ENCODE data around the gene YIPF5.

YIPF5 gene

GRCh38 chr5:144170276-144171024, at the start of gene YIPF5, which contains the start of gene KCTD16:
Gene YIPF5 (minus strand): TSS chr5:144170659. CDS start chr5:144169955, 704 bp downstream.
Gene KCTD16 (plus strand): TSS chr5:144170873.
- Histone ChIP-seq H3K27ac (ENCODE audit: low read depth, low read length) (peak within 1 kb of the TSS; percentile 83), H3K27me3 (ENCODE audit: control insufficient read depth in 1 of 2, insufficient read depth in 2 of 2, low read length in 2 of 2) (peaks cover 0 to 8% of the 10 kb centered on the region in 2 donors), H3K4me1 (ENCODE audit: insufficient read depth, low read length) (peaks cover 20% of the 10 kb centered on the region), H3K9ac (ENCODE audit: low read length) (peak within 1 kb of the TSS; percentile 63), H3K9me3 (ENCODE audit: low read length) (no peaks in the 10 kb centered on the region), H3K36me3 (ENCODE audit: insufficient read depth, low read length) (peaks cover 7% of the 10 kb centered on the region), H3K4me3 (ENCODE audit: low read depth in 1 of 2, low read length in 2 of 2) (peak within 1 kb of the TSS; percentile 82)

GRCh38 chr5:144219869-144220268, 49.4 kb upstream of the YIPF5 start:
- Histone ChIP-seq H3K27ac (ENCODE audit: low read depth, low read length) (no peak overlapping the region), H3K27me3 (ENCODE audit: control insufficient read depth in 1 of 2, insufficient read depth in 2 of 2, low read length in 2 of 2) (no peaks in the 10 kb centered on the region), H3K36me3 (ENCODE audit: insufficient read depth, low read length) (no peaks in the 10 kb centered on the region), H3K9me3 (ENCODE audit: low read length) (no peaks in the 10 kb centered on the region), H3K4me3 (ENCODE audit: low read depth in 1 of 2, low read length in 2 of 2) (no peak overlapping the region), H3K9ac (ENCODE audit: low read length) (no peak overlapping the region), H3K4me1 (ENCODE audit: insufficient read depth, low read length) (no peaks in the 10 kb centered on the region)

- H3K4me1 ChIP-seq (ENCODE audit: insufficient read depth, low read length) = no peaks in the 10 kb centered on the region
- no peaks in the 10 kb centered on the region for H3K9me3 ChIP-seq (ENCODE audit: low read length)
- H3K9ac ChIP-seq (ENCODE audit: low read length) = no peak overlapping the region
- H3K36me3 ChIP-seq (ENCODE audit: insufficient read depth, low read length) = no peaks in the 10 kb centered on the region
- H3K27me3 ChIP-seq (ENCODE audit: control insufficient read depth in 1 of 2, insufficient read depth in 2 of 2, low read length in 2 of 2) = peaks cover 5 to 12% of the 10 kb centered on the region in 2 donors
- H3K4me3 ChIP-seq (ENCODE audit: low read depth in 1 of 2, low read length in 2 of 2) = no peak overlapping the region
- no peak overlapping the region for H3K27ac ChIP-seq (ENCODE audit: low read depth, low read length)
Measured at GRCh38 chr5:144210655-144211054, 40.2 kb upstream of the YIPF5 start.

- no peak overlapping the region for H3K4me3 ChIP-seq (ENCODE audit: low read depth in 1 of 2, low read length in 2 of 2)
- H3K4me1 ChIP-seq (ENCODE audit: insufficient read depth, low read length) = no peaks in the 10 kb centered on the region
- peaks cover 5 to 22% of the 10 kb centered on the region in 2 donors for H3K27me3 ChIP-seq (ENCODE audit: control insufficient read depth in 1 of 2, insufficient read depth in 2 of 2, low read length in 2 of 2)
- no peak overlapping the region for H3K9ac ChIP-seq (ENCODE audit: low read length)
- no peaks in the 10 kb centered on the region for H3K36me3 ChIP-seq (ENCODE audit: insufficient read depth, low read length)
- no peaks in the 10 kb centered on the region for H3K9me3 ChIP-seq (ENCODE audit: low read length)
- no peak overlapping the region for H3K27ac ChIP-seq (ENCODE audit: low read depth, low read length)
Measured at GRCh38 chr5:144209361-144209760, 38.9 kb upstream of the YIPF5 start.

GRCh38 chr5:144207875-144208444, 37.5 kb upstream of the YIPF5 start:
- Histone ChIP-seq H3K4me3 (ENCODE audit: low read depth in 1 of 2, low read length in 2 of 2) (no peak overlapping the region), H3K9me3 (ENCODE audit: low read length) (no peaks in the 10 kb centered on the region), H3K27me3 (ENCODE audit: control insufficient read depth in 1 of 2, insufficient read depth in 2 of 2, low read length in 2 of 2) (peaks cover 5 to 22% of the 10 kb centered on the region in 2 donors), H3K4me1 (ENCODE audit: insufficient read depth, low read length) (no peaks in the 10 kb centered on the region), H3K36me3 (ENCODE audit: insufficient read depth, low read length) (no peaks in the 10 kb centered on the region), H3K27ac (ENCODE audit: low read depth, low read length) (no peak overlapping the region), H3K9ac (ENCODE audit: low read length) (no peak overlapping the region)

GRCh38 chr5:144206141-144206540, 35.7 kb upstream of the YIPF5 start:
- Histone ChIP-seq H3K36me3 (ENCODE audit: insufficient read depth, low read length) (no peaks in the 10 kb centered on the region), H3K9ac (ENCODE audit: low read length) (no peak overlapping the region), H3K27me3 (ENCODE audit: control insufficient read depth in 1 of 2, insufficient read depth in 2 of 2, low read length in 2 of 2) (peaks cover 5 to 22% of the 10 kb centered on the region in 2 donors), H3K4me1 (ENCODE audit: insufficient read depth, low read length) (peaks cover 5% of the 10 kb centered on the region), H3K4me3 (ENCODE audit: low read depth in 1 of 2, low read length in 2 of 2) (no peak overlapping the region), H3K9me3 (ENCODE audit: low read length) (no peaks in the 10 kb centered on the region), H3K27ac (ENCODE audit: low read depth, low read length) (no peak overlapping the region)

GRCh38 chr5:144205141-144205551, 34.7 kb upstream of the YIPF5 start:
- Histone ChIP-seq H3K36me3 (ENCODE audit: insufficient read depth, low read length) (no peaks in the 10 kb centered on the region), H3K4me3 (ENCODE audit: low read depth in 1 of 2, low read length in 2 of 2) (peak overlapping the region in 1 of 2 donors; percentile 51), H3K27me3 (ENCODE audit: control insufficient read depth in 1 of 2, insufficient read depth in 2 of 2, low read length in 2 of 2) (peaks cover 5 to 22% of the 10 kb centered on the region in 2 donors)

GRCh38 chr5:144203750-144204596, 33.5 kb upstream of the YIPF5 start:
- H3K9me3 ChIP-seq (ENCODE audit: low read length) = no peaks in the 10 kb centered on the region
- peaks cover 5 to 22% of the 10 kb centered on the region in 2 donors for H3K27me3 ChIP-seq (ENCODE audit: control insufficient read depth in 1 of 2, insufficient read depth in 2 of 2, low read length in 2 of 2)
- no peak overlapping the region for H3K4me3 ChIP-seq (ENCODE audit: low read depth in 1 of 2, low read length in 2 of 2)
- no peak overlapping the region for H3K27ac ChIP-seq (ENCODE audit: low read depth, low read length)
- H3K4me1 ChIP-seq (ENCODE audit: insufficient read depth, low read length) = peaks cover 5% of the 10 kb centered on the region
- H3K36me3 ChIP-seq (ENCODE audit: insufficient read depth, low read length) = no peaks in the 10 kb centered on the region
- H3K9ac ChIP-seq (ENCODE audit: low read length) = no peak overlapping the region

More at GRCh38 chr5:144205141-144205551, 34.7 kb upstream of the YIPF5 start:
- no peak overlapping the region for H3K9ac ChIP-seq (ENCODE audit: low read length)
- peaks cover 5% of the 10 kb centered on the region for H3K4me1 ChIP-seq (ENCODE audit: insufficient read depth, low read length)
- no peaks in the 10 kb centered on the region for H3K9me3 ChIP-seq (ENCODE audit: low read length)
- H3K27ac ChIP-seq (ENCODE audit: low read depth, low read length) = no peak overlapping the region

- peaks cover 5% of the 10 kb centered on the region for H3K4me1 ChIP-seq (ENCODE audit: insufficient read depth, low read length)
- no peaks in the 10 kb centered on the region for H3K36me3 ChIP-seq (ENCODE audit: insufficient read depth, low read length)
- H3K27ac ChIP-seq (ENCODE audit: low read depth, low read length) = no peak overlapping the region
- H3K4me3 ChIP-seq (ENCODE audit: low read depth in 1 of 2, low read length in 2 of 2) = no peak overlapping the region
- H3K9ac ChIP-seq (ENCODE audit: low read length) = no peak overlapping the region
- no peaks in the 10 kb centered on the region for H3K9me3 ChIP-seq (ENCODE audit: low read length)
- peaks cover under 1 to 22% of the 10 kb centered on the region in 2 donors for H3K27me3 ChIP-seq (ENCODE audit: control insufficient read depth in 1 of 2, insufficient read depth in 2 of 2, low read length in 2 of 2)
Measured at GRCh38 chr5:144202726-144203125, 32.3 kb upstream of the YIPF5 start.

GRCh38 chr5:144202072-144202471, 31.6 kb upstream of the YIPF5 start:
- H3K27ac ChIP-seq (ENCODE audit: low read depth, low read length) = no peak overlapping the region
- H3K9ac ChIP-seq (ENCODE audit: low read length) = no peak overlapping the region
- H3K36me3 ChIP-seq (ENCODE audit: insufficient read depth, low read length) = no peaks in the 10 kb centered on the region
- H3K27me3 ChIP-seq (ENCODE audit: control insufficient read depth in 1 of 2, insufficient read depth in 2 of 2, low read length in 2 of 2) = peaks cover 0 to 22% of the 10 kb centered on the region in 2 donors
- H3K4me1 ChIP-seq (ENCODE audit: insufficient read depth, low read length) = peaks cover 5% of the 10 kb centered on the region
- no peak overlapping the region for H3K4me3 ChIP-seq (ENCODE audit: low read depth in 1 of 2, low read length in 2 of 2)
- no peaks in the 10 kb centered on the region for H3K9me3 ChIP-seq (ENCODE audit: low read length)

- Histone ChIP-seq H3K27ac (ENCODE audit: low read depth, low read length) (no peak overlapping the region), H3K9me3 (ENCODE audit: low read length) (no peaks in the 10 kb centered on the region), H3K4me1 (ENCODE audit: insufficient read depth, low read length) (peaks cover 5% of the 10 kb centered on the region), H3K36me3 (ENCODE audit: insufficient read depth, low read length) (no peaks in the 10 kb centered on the region), H3K9ac (ENCODE audit: low read length) (no peak overlapping the region), H3K4me3 (ENCODE audit: low read depth in 1 of 2, low read length in 2 of 2) (no peak overlapping the region), H3K27me3 (ENCODE audit: control insufficient read depth in 1 of 2, insufficient read depth in 2 of 2, low read length in 2 of 2) (peaks cover 0 to 19% of the 10 kb centered on the region in 2 donors)
Measured at GRCh38 chr5:144201588-144201987, 31.1 kb upstream of the YIPF5 start.
